Measurements from ENCODE around the gene ODF2L.

DNA sequence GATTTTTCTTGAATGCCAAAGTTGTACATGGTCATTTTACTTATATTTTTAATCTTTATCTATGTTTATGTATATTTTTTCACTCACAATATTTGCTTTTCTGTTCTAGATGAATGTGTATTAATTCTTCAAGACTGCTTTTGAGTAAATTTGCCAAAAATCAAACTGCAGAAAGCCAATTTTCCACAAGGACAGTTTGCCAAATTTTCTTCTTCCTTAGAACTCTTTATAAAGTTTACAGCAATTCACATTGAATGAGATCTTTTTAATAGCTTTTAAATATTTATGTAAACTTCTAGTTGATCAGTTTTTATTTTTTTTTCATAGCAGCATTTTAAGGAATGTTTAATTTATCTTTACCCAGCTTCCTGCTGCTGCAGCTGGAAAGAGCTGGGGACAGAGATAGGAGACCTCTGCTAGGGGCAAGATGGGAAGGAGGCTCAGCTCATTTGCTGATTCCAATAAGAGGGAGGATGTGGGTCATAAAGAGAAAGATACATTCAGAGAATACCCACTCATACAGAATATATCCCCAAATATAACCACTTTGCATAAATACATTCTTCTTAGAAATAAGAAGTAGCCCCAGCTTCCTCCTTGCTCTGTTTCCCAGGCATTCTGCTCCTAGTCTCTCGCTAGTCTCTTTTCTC, 93.0 kb downstream of the ODF2L start:
- TF ChIP-seq CTCF (IDR thresholded peaks at IDR 0.05 in 4 of 5, conservative IDR thresholded peaks at IDR 0.05 in 1 of 5), result no peak
- TF ChIP-seq POLR2A (IDR thresholded peaks at IDR 0.05), result no peak
